ENCODE data around the gene MDM2. TPM values are rescaled to one million over a fixed set of nuclear protein-coding genes. Genes with fewer than 3 reads are reported as not detected.

MDM2 gene
- total and polyA plus RNA-seq, 2 of the 8 experiments (the other 6 are each of a cell fraction or from before 2014, with no cell fraction given), result 15.1 to 115 TPM

- CTCF ChIA-PET (ENCODE audit: partially characterized antibody), result interaction anchor here (0.6 to 2.1 kb wide), 3 partner anchors 12 to 36 kb away, joined by 3 to 9 read pairs (median 3); no protein-coding TSS in a partner anchor
Observed at GRCh38 chr12:68850390-68850789, 42.4 kb downstream of the MDM2 start.

More at GRCh38 chr12:68850390-68850789, 42.4 kb downstream of the MDM2 start:
- Histone ChIP-seq H2BK15ac (ENCODE audit: low read length) (no peak overlapping the region), H2BK12ac (ENCODE audit: low read depth, low read length) (no peak overlapping the region), H3K4ac (replicated peaks; ENCODE audit: insufficient read length, low read depth, low read length) (no peak overlapping the region), H3K9me3 (ENCODE audit: insufficient read depth in 2 of 2, low read depth in 1 of 2, low read length in 1 of 2) (no peaks in the 10 kb centered on the region), H3K4me2 (ENCODE audit: insufficient read depth in 1 of 2, low read depth in 2 of 2, low read length in 2 of 2) (no peak overlapping the region), H2BK120ac (replicated peaks; ENCODE audit: low read depth, low read length) (no peak overlapping the region), H2AFZ (ENCODE audit: low read length) (no peak overlapping the region), H3K14ac (ENCODE audit: insufficient read length) (no peak overlapping the region), H4K5ac (ENCODE audit: insufficient read length, low read depth, low read length) (no peak overlapping the region), H3K4me1 (replicated peaks in 1 of 4; ENCODE audit: control insufficient read depth in 3 of 4, insufficient read depth in 4 of 4, low read length in 3 of 4) (no peaks in the 10 kb centered on the region), H2AK5ac (ENCODE audit: low read depth, low read length) (no peak overlapping the region), H3K4me3 (ENCODE audit: extremely low read depth in 1 of 4, insufficient read depth in 2 of 4, low read depth in 3 of 4, low read length in 4 of 4) (no peak overlapping the region), H4K91ac (replicated peaks; ENCODE audit: insufficient read length, low read length) (no peak overlapping the region), H2BK20ac (ENCODE audit: low read length) (no peak overlapping the region), H3K27me3 (replicated peaks in 1 of 4; ENCODE audit: control insufficient read depth in 3 of 4, extremely low read depth in 1 of 4, insufficient read depth in 3 of 4, low read length in 3 of 4) (no peaks in the 10 kb centered on the region), H3K18ac (ENCODE audit: extremely low read depth, low read length) (no peak overlapping the region), H3K23me2 (ENCODE audit: low read depth, low read length) (no peaks in the 10 kb centered on the region; the same call in 1 of the 2 replicates), H4K20me1 (replicated peaks in 1 of 2; ENCODE audit: control insufficient read depth in 1 of 2, insufficient read depth in 2 of 2, low read length in 2 of 2) (no peaks in the 10 kb centered on the region), H2BK5ac (ENCODE audit: low read depth, low read length) (no peak overlapping the region), H3K36me3 (ENCODE audit: control insufficient read depth in 2 of 4, insufficient read depth in 4 of 4, low read length in 3 of 4) (no peaks in the 10 kb centered on the region), H3K79me2 (ENCODE audit: control insufficient read depth in 1 of 2, insufficient read depth in 2 of 2, low read length in 2 of 2) (no peaks in the 10 kb centered on the region), H3K23ac (ENCODE audit: insufficient read length) (no peak overlapping the region), H3K79me1 (ENCODE audit: low read depth, low read length) (no peaks in the 10 kb centered on the region), H3K56ac (replicated peaks; ENCODE audit: insufficient read length, low read depth, low read length) (no peak overlapping the region), H4K8ac (ENCODE audit: extremely low read depth, insufficient read depth, low read length) (no peak overlapping the region), H3K9ac (replicated peaks in 1 of 4; ENCODE audit: extremely low read depth in 1 of 4, low read depth in 3 of 4, low read length in 3 of 4) (no peak overlapping the region), H3K27ac (ENCODE audit: low read depth, low read length) (no peak overlapping the region)
- DNase-seq (ENCODE audit: low read depth in 1 of 2, low spot score in 2 of 2), result no peak
- 95% methylated on average over 4 of the region's 4 CpGs; no CpG with 5 or more reads in 1 of the 2 experiments for WGBS, 2 experiments (ENCODE audit: extremely low coverage in 1 of 2, insufficient coverage in 1 of 2, insufficient read length in 1 of 2, insufficient replicate concordance in 2 of 2, low coverage in 1 of 2, low lambda C conversion rate in 2 of 2, missing lambda C conversion rate in 1 of 2)
- TF ChIP-seq GTF2F1 (IDR thresholded peaks at IDR 0.05; ENCODE audit: borderline replicate concordance, low read depth, low read length), result no peak
- no peak for TF ChIP-seq EP300 (IDR thresholded peaks at IDR 0.05; ENCODE audit: borderline replicate concordance in 1 of 2, low read depth in 2 of 2, low read length in 2 of 2)
- no peak for TF ChIP-seq FOSL1 (IDR thresholded peaks at IDR 0.05; ENCODE audit: insufficient read depth, low read depth, low read length)
- no peak for TF ChIP-seq SUZ12 (IDR thresholded peaks at IDR 0.05; ENCODE audit: low read length)
- TF ChIP-seq TAF1 (IDR thresholded peaks at IDR 0.05; ENCODE audit: low read depth, low read length), result no peak
- no peak for TF ChIP-seq RBBP5 (IDR thresholded peaks at IDR 0.05; ENCODE audit: borderline replicate concordance, low read depth, low read length)
- FAIRE-seq, result no peak
- POLR2A ChIA-PET (ENCODE audit: partially characterized antibody), result interaction anchor here (0.9 to 2.1 kb wide), 3 partner anchors 16 to 43 kb away, joined by 3 to 5 read pairs (median 4); partner anchors contain the start of gene MDM2

All from H1 (cell line).